ENCODE data around the gene CRLF2. TPM values are rescaled to one million over a fixed set of nuclear protein-coding genes. Genes with fewer than 3 reads are reported as not detected.
A peak's percentile ranks its signal among the peaks of the same experiment; 100 is the strongest.
"Not testable (repeated sequence)": the region's sequence is repeated elsewhere in the genome, so short reads cannot be mapped to it uniquely, and the experiment has no call there.

The CRLF2 gene
- total RNA-seq, 1 donor from 2014 or later, result not detected

DNA sequence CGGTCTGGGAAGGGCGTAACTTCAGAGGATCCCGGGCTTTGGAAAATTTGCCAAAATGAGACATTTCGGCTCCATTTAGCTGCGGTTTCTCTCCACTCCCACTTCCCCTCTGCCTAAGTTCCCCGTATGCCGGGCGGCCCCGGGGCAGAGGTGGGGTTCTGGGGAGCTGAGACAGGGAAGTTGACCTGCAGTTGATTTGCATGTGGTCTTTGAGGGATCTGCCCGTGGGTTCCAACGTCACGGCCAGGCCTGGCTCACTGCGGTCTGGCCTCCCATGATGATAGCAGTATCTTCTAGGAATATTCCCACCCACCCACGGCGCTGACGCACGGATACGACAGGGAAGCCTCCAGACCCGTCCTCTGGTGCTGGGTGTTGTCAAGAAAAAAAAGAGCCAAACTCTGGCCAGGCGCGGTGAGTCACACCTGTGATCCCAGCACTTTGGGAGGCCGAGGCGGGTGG is 27.3 kb upstream of the CRLF2 start:
- H3K9me3 Mint-ChIP-seq, result no peaks in the 10 kb centered on the region
- intact Hi-C loops (cut with micrococcal nuclease), result loop anchor here (10.0 kb wide), 3 partner anchors 95 to 1575 kb away; partner anchors contain the start of gene IL3RA
- H3K36me3 Mint-ChIP-seq (ENCODE audit: low read depth), result no peaks in the 10 kb centered on the region
- TF ChIP-seq, protein P1, sequence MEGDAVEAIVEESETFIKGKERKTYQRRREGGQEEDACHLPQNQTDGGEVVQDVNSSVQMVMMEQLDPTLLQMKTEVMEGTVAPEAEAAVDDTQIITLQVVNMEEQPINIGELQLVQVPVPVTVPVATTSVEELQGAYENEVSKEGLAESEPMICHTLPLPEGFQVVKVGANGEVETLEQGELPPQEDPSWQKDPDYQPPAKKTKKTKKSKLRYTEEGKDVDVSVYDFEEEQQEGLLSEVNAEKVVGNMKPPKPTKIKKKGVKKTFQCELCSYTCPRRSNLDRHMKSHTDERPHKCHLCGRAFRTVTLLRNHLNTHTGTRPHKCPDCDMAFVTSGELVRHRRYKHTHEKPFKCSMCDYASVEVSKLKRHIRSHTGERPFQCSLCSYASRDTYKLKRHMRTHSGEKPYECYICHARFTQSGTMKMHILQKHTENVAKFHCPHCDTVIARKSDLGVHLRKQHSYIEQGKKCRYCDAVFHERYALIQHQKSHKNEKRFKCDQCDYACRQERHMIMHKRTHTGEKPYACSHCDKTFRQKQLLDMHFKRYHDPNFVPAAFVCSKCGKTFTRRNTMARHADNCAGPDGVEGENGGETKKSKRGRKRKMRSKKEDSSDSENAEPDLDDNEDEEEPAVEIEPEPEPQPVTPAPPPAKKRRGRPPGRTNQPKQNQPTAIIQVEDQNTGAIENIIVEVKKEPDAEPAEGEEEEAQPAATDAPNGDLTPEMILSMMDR (IDR thresholded peaks at IDR 0.05), result no peak
- peak overlapping the region; percentile 71 for H3K4me3 Mint-ChIP-seq
- H3K27ac Mint-ChIP-seq, result peak overlapping the region; percentile 70
- peaks cover 16% of the 10 kb centered on the region for H3K4me1 Mint-ChIP-seq
- ChIA-PET CTCF (no interaction called here), POLR2A (no interaction called here)
- ATAC-seq (ENCODE audit: low read depth) (peak; percentile 91), DNase-seq (peak; percentile 53)
- peaks cover 5% of the 10 kb centered on the region for H3K27me3 Mint-ChIP-seq

DNA sequence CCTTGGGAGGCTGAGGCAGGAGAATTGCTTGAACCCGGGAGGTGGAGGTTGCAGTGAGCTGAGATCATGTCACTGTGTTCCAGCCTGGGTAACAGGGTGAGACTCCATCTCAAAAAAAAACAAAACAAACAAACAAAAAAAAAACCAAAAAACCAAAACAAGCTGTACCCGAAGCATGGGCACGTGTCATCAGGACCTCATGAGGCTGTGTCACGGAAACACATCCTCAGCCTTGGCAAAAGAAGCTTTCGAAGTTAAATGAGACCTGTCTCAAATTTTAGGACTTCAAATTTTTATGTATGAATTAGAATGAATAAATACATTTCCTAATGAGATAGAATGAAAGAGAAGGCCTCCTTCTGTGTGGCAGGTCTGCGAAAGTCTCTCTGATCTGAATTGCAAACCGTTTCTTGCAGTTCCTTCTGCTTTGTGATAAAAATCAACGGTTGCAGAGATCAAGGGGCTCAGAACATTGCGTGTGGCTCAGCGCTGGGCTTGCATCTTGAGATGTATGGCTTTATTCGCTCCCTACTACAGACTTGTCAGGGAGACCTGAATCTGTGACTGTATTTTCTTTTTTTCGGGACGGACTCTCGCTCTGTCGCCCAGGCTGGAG is 19.5 kb upstream of the CRLF2 start:
- H3K4me3 Mint-ChIP-seq, result no peak overlapping the region
- no peaks in the 10 kb centered on the region for H3K36me3 Mint-ChIP-seq (ENCODE audit: low read depth)
- H3K27ac Mint-ChIP-seq, result no peak overlapping the region
- DNase-seq, result no peak
- H3K27me3 Mint-ChIP-seq, result no peaks in the 10 kb centered on the region
- CTCF ChIA-PET, result no interaction called here
- intact Hi-C loops (cut with micrococcal nuclease), result no loop called here
- no peak for ATAC-seq (ENCODE audit: low read depth)
- POLR2A ChIA-PET, result no interaction called here
- no peaks in the 10 kb centered on the region for H3K9me3 Mint-ChIP-seq
- TF ChIP-seq, protein P1 (IDR thresholded peaks at IDR 0.05), result no peak
- H3K4me1 Mint-ChIP-seq, result no peaks in the 10 kb centered on the region

DNA sequence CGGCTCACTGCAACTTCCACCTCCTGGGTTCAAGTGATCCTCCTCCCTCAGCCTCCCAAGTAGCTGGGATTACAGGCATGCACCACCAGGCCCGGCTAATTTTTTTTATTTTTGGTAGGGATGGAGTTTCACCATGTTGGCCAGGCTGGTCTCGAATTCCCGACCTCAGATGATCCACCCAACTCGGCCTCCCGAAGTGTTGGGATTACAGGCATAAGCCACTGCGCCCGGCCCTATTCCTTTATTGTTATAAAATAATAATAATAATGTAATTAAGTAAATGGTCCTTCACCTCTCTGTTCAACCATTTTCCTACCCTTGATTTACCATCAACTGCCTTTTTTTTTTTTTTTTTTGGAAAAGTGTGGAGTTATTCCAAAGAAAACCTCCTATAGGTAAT is 15.7 kb upstream of the CRLF2 start:
- not testable (repeated sequence) for H3K4me1 Mint-ChIP-seq, DNase-seq, H3K27ac Mint-ChIP-seq

DNA sequence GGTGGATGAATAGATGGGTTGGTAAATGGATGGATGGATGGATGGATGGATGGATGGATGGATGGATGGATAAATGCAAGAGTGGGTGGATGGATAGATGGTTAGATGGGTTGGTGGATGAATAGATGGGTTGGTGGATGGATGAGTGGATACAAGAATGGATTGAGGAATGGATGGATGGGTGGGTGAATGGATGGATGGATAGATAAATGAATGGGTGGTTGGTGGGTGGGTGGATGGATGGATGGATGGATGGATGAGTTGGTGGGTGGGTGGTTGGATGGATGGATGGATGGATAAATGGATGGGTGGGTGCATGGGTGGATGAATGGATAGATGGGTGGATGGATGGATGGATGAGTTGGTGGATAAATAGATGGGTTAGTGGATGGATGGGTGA is 13.8 kb upstream of the CRLF2 start:
- CTCF ChIA-PET, result no interaction called here
- Mint-ChIP-seq H3K9me3 (peaks cover 8% of the 10 kb centered on the region), H3K27ac (no peak overlapping the region), H3K4me1 (no peaks in the 10 kb centered on the region), H3K36me3 (ENCODE audit: low read depth) (no peaks in the 10 kb centered on the region), H3K27me3 (no peaks in the 10 kb centered on the region), H3K4me3 (no peak overlapping the region)
- ATAC-seq (ENCODE audit: low read depth) (no peak), DNase-seq (no peak)
- TF ChIP-seq, protein P1 (IDR thresholded peaks at IDR 0.05), result no peak
- POLR2A ChIA-PET, result no interaction called here
- intact Hi-C loops (cut with micrococcal nuclease), result no loop called here

More for the DNA sequence above, 15.7 kb upstream of the CRLF2 start:
- POLR2A ChIA-PET; H3K9me3 Mint-ChIP-seq; intact Hi-C loops (cut with micrococcal nuclease); H3K36me3 Mint-ChIP-seq (ENCODE audit: low read depth); ATAC-seq (ENCODE audit: low read depth); H3K4me3 Mint-ChIP-seq; H3K27me3 Mint-ChIP-seq; CTCF ChIA-PET: not testable (repeated sequence)

DNA sequence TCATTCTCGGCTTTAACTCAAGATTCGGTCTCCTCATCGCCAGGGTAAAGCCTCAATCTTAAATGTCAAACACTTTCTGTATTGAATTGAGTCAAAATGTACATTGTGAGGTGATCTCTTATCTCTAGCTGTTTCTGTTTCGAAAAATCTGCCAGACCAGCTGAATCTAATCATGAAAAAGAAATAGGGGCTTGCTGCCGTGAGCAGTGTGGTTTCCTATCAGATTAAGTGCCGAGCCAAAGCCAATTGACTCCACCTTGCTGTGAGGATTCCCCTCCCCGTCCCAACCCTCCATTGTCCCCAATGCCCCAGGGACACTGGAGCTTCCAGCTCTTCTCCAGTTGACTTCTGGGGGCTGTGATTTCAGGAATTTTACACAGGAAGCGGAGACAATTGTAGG is 12.5 kb upstream of the CRLF2 start:
- intact Hi-C loops (cut with micrococcal nuclease), result no loop called here
- Mint-ChIP-seq H3K9me3 (peaks cover 8% of the 10 kb centered on the region), H3K27ac (no peak overlapping the region), H3K4me1 (no peaks in the 10 kb centered on the region), H3K27me3 (no peaks in the 10 kb centered on the region), H3K36me3 (ENCODE audit: low read depth) (no peaks in the 10 kb centered on the region), H3K4me3 (no peak overlapping the region)
- CTCF ChIA-PET, result no interaction called here
- ATAC-seq (ENCODE audit: low read depth), result no peak
- no peak for DNase-seq
- POLR2A ChIA-PET, result no interaction called here
- TF ChIP-seq, protein P1 (IDR thresholded peaks at IDR 0.05), result no peak

DNA sequence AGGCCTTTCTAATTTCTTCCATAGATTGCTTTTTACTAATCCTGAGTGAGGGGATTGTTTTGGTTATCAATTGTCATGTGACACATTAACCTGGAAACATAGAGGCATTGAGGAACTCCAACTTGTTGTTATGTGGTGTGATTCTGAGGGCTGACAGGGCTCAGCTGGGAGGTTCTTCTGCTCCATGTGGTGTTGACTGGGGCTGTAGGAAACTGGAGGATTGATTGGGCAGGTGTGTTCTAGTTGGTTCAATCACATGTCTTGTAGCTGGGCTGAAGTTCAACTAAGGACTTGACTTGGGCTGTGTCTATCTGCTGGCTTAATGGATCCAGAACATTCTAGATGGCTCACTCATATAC is 10.8 kb upstream of the CRLF2 start:
- ChIA-PET CTCF (no interaction called here), POLR2A (no interaction called here)
- DNase-seq (no peak), ATAC-seq (ENCODE audit: low read depth) (no peak)
- no peaks in the 10 kb centered on the region for H3K36me3 Mint-ChIP-seq (ENCODE audit: low read depth)
- H3K27ac Mint-ChIP-seq, result no peak overlapping the region
- no peaks in the 10 kb centered on the region for H3K4me1 Mint-ChIP-seq
- intact Hi-C loops (cut with micrococcal nuclease), result no loop called here
- H3K9me3 Mint-ChIP-seq, result peaks cover 8% of the 10 kb centered on the region
- TF ChIP-seq, protein P1 (IDR thresholded peaks at IDR 0.05), result no peak
- H3K4me3 Mint-ChIP-seq, result no peak overlapping the region
- H3K27me3 Mint-ChIP-seq, result no peaks in the 10 kb centered on the region

All from activated B cell treated with CpG ODN at 0.5 μM for 24 hours (primary cell).